GM06990 (cell line): ENCODE results near the gene IGFBP4.

Source experiments
- DNase-seq: peaks from one replicate; pipeline ENCODE4 v3.0.0-alpha.2; 2011; ENCODE audit not compliant: insufficient read length; ENCODE audit errors: extremely low read depth
- H3K27me3 ChIP-seq: replicated peaks from 2 replicates; pipeline ENCODE4 v1.6.0; 2011; ENCODE audit warnings: low read length; ENCODE audit not compliant: control insufficient read depth, insufficient read depth
- H3K36me3 ChIP-seq: 2 replicates; pipeline ENCODE4 v1.5.1; 2011; ENCODE audit warnings: low read length; ENCODE audit not compliant: control insufficient read depth, insufficient read depth
- H3K4me3 ChIP-seq: replicated peaks from 2 replicates; pipeline ENCODE4 v1.5.1; 2011; ENCODE audit warnings: low read depth, mild to moderate bottlenecking, control low read depth, low read length
- TF ChIP-seq, protein P1 (sequence below): IDR thresholded peaks from 2 replicates; pipeline ENCODE4 v1.5.1; 2011; ENCODE audit warnings: low read length, control low read depth, mild to moderate bottlenecking, inconsistent platforms; ENCODE audit not compliant: insufficient read depth, poor library complexity, severe bottlenecking

Gene IGFBP4

DNA sequence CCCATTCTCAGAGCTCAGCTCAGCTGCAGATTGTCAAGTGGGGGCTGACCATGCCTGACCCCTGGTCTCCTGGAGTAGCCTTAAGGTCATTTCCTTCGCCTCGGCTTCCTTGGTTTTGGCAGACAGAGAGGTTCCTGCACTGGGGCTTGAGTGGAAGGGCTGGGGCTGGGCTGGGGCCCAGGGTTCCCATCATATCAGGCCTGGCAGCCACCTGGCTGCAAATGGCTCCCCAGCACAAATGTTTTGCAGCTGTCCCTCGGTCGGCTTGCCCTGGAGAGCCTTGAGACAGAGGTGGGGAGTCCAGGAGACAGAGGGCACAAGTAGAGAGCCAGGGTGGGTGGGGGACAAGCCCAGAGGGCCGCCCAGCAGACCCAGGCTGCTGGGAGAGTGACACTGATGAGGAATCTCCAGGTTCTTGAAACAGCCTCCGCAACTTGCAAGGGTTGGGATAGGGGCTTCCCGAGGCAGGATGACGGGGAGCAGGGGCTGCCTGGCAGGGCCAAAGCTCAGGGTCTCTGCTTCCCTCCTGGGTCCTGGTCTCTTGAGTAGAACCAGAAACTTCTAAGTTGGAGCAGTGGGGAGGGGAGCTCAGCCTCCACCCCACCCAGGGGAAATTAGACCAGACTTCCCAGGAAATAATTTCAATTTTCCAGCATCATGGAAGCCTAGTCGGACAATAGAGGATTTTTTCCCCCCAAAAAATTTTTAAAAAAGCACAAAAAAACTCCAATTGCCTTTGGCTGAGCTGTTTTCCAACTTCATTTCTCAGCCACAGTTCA is 19.3 kb downstream of the IGFBP4 start:
- Histone ChIP-seq H3K4me3 (no peak overlapping the region), H3K27me3 (no peaks in the 10 kb centered on the region; the same call in none of the 2 replicates), H3K36me3 (no peaks in the 10 kb centered on the region)
- TF ChIP-seq, protein P1, sequence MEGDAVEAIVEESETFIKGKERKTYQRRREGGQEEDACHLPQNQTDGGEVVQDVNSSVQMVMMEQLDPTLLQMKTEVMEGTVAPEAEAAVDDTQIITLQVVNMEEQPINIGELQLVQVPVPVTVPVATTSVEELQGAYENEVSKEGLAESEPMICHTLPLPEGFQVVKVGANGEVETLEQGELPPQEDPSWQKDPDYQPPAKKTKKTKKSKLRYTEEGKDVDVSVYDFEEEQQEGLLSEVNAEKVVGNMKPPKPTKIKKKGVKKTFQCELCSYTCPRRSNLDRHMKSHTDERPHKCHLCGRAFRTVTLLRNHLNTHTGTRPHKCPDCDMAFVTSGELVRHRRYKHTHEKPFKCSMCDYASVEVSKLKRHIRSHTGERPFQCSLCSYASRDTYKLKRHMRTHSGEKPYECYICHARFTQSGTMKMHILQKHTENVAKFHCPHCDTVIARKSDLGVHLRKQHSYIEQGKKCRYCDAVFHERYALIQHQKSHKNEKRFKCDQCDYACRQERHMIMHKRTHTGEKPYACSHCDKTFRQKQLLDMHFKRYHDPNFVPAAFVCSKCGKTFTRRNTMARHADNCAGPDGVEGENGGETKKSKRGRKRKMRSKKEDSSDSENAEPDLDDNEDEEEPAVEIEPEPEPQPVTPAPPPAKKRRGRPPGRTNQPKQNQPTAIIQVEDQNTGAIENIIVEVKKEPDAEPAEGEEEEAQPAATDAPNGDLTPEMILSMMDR: no peak
- no peak for DNase-seq

DNA sequence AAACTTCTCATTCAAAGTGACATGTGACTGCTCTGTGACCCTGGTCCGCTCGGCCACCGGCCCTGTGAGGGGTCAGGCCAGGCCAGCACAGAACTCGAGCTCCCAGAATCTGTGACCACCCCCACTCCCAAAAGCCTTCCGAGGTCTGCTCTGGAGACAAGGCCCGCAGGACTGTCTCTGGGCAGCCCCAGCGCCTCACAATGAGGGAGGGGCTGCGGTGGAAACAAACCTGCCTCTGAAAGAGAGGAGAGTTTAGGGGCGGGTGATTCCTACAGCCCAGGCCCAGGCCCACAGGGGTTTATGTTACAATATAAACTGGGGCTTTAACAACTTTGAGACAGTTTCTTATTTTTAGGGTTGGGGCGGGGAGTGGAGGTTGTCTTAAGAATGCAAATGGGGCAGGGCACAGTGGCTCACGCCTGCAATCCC is 19.9 kb downstream of the IGFBP4 start:
- TF ChIP-seq, protein P1: no peak
- H3K27me3 ChIP-seq: no peaks in the 10 kb centered on the region; the same call in none of the 2 replicates
- H3K4me3 ChIP-seq: no peak overlapping the region
- no peaks in the 10 kb centered on the region for H3K36me3 ChIP-seq
- no peak for DNase-seq

DNA sequence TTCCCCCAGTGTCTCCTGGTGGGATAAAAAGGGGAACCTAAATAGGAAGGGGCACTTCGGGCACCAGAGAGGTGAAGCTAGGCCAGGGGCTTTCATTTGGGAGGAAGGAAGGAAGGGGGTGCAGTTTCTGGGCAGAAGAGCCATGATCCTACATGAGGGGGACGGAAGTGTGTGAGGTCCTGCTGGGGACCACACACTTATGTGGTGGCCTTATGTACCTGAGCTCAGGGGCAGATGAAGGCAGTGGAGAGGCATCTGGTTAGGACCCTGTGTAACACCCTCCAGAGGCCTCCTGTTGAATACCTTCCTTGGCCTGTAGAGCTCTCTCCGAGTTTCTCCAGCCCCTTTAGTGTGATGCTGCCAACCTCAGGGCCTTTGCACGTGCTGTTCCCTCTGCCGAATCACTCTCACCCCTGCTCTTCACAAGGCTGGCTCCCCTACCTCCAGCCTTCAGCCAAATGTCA is 21.2 kb downstream of the IGFBP4 start:
- Histone ChIP-seq H3K4me3 (no peak overlapping the region), H3K27me3 (no peaks in the 10 kb centered on the region; the same call in none of the 2 replicates), H3K36me3 (no peaks in the 10 kb centered on the region)
- TF ChIP-seq, protein P1: no peak
- no peak for DNase-seq

DNA sequence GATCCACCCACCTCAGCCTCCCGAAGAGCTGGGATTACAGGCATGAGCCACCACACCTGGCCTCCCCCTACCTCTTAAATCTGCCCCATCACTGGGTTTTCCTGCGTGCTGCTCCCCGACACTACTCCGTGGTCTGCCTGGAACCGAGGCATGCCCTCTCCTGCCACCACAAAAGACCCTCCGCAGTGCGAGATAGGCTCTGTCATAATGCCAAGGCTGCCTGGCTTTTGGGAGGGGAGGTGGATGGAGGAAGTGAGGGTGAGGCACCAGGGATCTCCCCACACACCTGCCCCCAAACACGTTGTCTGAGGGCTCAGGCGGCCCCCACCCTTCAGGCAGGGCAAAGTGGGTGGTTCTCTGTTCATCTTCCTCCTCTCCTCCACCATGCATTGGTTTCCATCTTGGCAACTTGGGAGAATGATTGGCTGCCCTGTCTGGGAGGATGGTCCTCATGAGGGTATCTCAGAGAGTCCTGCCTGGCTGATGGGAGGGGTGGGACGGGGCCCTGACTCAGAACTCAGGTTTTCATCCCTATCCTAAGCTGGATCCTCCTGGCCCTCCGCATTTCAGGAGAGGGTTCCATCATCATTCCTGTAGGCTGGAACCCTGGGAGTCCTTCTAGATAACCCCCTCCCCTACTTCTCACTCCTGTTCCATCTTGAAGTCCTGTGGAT is 23.2 kb downstream of the IGFBP4 start:
- TF ChIP-seq, protein P1: no peak
- DNase-seq: no peak
- Histone ChIP-seq H3K36me3 (no peaks in the 10 kb centered on the region), H3K4me3 (no peak overlapping the region), H3K27me3 (no peaks in the 10 kb centered on the region; the same call in 1 of the 2 replicates)

DNA sequence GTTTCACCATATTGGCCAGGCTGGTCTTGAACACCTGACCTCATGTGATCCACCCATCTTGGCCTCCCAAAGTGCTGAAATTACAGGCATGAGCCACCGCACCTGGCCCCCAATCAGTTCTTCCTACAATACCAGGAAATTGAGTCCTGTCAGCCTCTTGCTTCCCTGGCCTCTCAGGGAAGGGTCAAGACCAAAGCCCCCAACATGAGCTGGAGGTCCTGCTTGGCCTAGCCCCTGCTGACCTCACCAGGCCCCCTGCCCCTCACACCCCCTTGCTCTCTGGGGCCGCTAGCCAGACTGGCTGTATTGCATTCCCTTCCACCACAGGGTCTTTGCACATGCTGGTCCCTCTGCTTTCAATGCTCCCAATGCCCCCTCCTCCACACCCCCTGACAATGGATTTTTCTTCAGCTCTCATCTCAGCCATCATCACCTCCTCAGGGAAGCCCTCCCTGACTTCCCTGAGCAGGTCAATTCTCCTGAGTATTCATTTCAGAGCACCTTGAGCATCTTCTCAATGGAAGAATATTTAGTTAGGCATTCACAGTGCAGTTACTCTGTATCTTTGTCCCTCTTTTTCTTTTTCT is 24.1 kb downstream of the IGFBP4 start:
- TF ChIP-seq, protein P1: no peak
- no peak for DNase-seq
- no peak overlapping the region for H3K4me3 ChIP-seq
- no peaks in the 10 kb centered on the region; the same call in 1 of the 2 replicates for H3K27me3 ChIP-seq
- H3K36me3 ChIP-seq: no peaks in the 10 kb centered on the region
